MCF 10A (cell line): ENCODE results near the gene KRT38. TPM values are rescaled to one million over a fixed set of nuclear protein-coding genes. Genes with fewer than 3 reads are reported as not detected.
"Not testable (repeated sequence)": the region's sequence is repeated elsewhere in the genome, so short reads cannot be mapped to it uniquely, and the experiment has no call there.

ENCODE experiments used
- BruUV-seq: library from RNA; stranded (reverse); fragments of 400-500 nt; replicated peaks from 2 replicates; lab custom pipeline; 2021; lab: Mats Ljungman, UMichigan
- CTCF ChIA-PET: fragments of 300-600 bp; sonication (Branson Sonifier 250); formaldehyde crosslinking; extraction: SDS; loops from one replicate; lab custom pipeline; 2021; ENCODE audit warnings: antibody characterized with exemption, inconsistent platforms; lab: Yijun Ruan, JAX
- POLR2A ChIA-PET: fragments of 300-600, 350-650 bp; sonication (Branson Sonifier 250); formaldehyde crosslinking; extraction: SDS; loops from one replicate; lab custom pipeline; 2020; ENCODE audit warnings: antibody characterized with exemption, inconsistent platforms; lab: Yijun Ruan, JAX
- DNase-seq: peaks from one replicate; pipeline ENCODE4 v3.0.0-alpha.2; 2018; ENCODE audit not compliant: unreplicated experiment
- H3K27ac Mint-ChIP-seq: one replicate; pipeline ENCODE4 v1.8.0; 2022; ENCODE audit warnings: mild to moderate bottlenecking, low read depth, mixed read lengths; ENCODE audit not compliant: unreplicated experiment
- H3K27me3 Mint-ChIP-seq: one replicate; pipeline ENCODE4 v1.8.0; 2022; ENCODE audit warnings: mixed read lengths; ENCODE audit not compliant: insufficient read depth, unreplicated experiment
- H3K36me3 Mint-ChIP-seq: one replicate; pipeline ENCODE4 v1.8.0; 2022; ENCODE audit warnings: mild to moderate bottlenecking, moderate library complexity, mixed read lengths; ENCODE audit not compliant: insufficient read depth, unreplicated experiment
- H3K4me1 Mint-ChIP-seq: one replicate; pipeline ENCODE4 v1.8.0; 2022; ENCODE audit warnings: mixed read lengths; ENCODE audit not compliant: insufficient read depth, unreplicated experiment
- H3K4me3 Mint-ChIP-seq: one replicate; pipeline ENCODE4 v1.8.0; 2022; ENCODE audit warnings: mild to moderate bottlenecking, moderate library complexity, mixed read lengths; ENCODE audit not compliant: unreplicated experiment
- H3K9me3 Mint-ChIP-seq: one replicate; pipeline ENCODE4 v1.8.0; 2022; ENCODE audit warnings: mixed read lengths; ENCODE audit not compliant: unreplicated experiment
- intact Hi-C: fragments of 100-400 bp; cut with micrococcal nuclease; formaldehyde crosslinking; loops from 2 replicates; pipeline ENCODE4 v1.14.1; 2022
- total RNA-seq: library from RNA; stranded (reverse); gene quantifications from 2 replicates; pipeline ENCODE4 v1.2.3, GENCODE V29; 2022
- TF ChIP-seq, protein P1 (sequence below): fragments of 200-600 bp; IDR thresholded peaks from one replicate; pipeline ENCODE4 v1.8.0; 2022; ENCODE audit warnings: antibody characterized with exemption, mild to moderate bottlenecking; ENCODE audit not compliant: unreplicated experiment

The KRT38 gene
- total RNA-seq, 1 experiment from 2014 or later, result not detected

DNA sequence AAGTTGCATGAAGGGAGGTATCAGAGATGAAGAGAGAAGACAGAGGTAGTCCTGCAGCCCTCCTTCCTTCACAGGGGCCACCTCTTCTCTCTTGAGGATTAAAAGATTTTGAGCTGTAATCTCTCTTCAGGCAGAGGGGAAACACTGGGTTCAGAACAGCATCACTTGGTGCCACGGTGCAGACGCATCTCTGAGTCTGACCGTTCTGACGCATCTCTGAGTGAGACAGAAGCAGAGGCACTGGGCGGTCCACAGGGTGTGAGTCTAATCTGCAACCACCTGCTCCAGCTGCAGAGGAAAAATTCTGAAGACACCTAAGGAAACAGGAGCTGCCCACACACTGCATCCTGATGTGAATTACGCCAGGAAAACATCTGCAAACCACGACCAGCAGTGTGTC, 11.1 kb downstream of the KRT38 start:
- CTCF ChIA-PET, result no interaction called here

GRCh38 chr17:41428591-41429291, 12.0 kb downstream of the KRT38 start:
- BruUV-seq, result no TSS peak
- TF ChIP-seq, protein P1, sequence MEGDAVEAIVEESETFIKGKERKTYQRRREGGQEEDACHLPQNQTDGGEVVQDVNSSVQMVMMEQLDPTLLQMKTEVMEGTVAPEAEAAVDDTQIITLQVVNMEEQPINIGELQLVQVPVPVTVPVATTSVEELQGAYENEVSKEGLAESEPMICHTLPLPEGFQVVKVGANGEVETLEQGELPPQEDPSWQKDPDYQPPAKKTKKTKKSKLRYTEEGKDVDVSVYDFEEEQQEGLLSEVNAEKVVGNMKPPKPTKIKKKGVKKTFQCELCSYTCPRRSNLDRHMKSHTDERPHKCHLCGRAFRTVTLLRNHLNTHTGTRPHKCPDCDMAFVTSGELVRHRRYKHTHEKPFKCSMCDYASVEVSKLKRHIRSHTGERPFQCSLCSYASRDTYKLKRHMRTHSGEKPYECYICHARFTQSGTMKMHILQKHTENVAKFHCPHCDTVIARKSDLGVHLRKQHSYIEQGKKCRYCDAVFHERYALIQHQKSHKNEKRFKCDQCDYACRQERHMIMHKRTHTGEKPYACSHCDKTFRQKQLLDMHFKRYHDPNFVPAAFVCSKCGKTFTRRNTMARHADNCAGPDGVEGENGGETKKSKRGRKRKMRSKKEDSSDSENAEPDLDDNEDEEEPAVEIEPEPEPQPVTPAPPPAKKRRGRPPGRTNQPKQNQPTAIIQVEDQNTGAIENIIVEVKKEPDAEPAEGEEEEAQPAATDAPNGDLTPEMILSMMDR, result no peak
- ChIA-PET POLR2A (no interaction called here), CTCF (interaction anchor here (0.6 kb wide), 1 partner anchor 565 kb away, joined by 3 read pairs; no protein-coding TSS in a partner anchor)
- Mint-ChIP-seq H3K27me3 (no peaks in the 10 kb centered on the region), H3K9me3 (no peaks in the 10 kb centered on the region), H3K36me3 (no peaks in the 10 kb centered on the region), H3K4me3 (no peak overlapping the region), H3K4me1 (no peaks in the 10 kb centered on the region), H3K27ac (no peak overlapping the region)
- intact Hi-C loops, result no loop called here
- DNase-seq, result no peak

More for the DNA sequence above, 11.1 kb downstream of the KRT38 start:
- Mint-ChIP-seq H3K9me3 (no peaks in the 10 kb centered on the region), H3K4me1 (no peaks in the 10 kb centered on the region), H3K27me3 (no peaks in the 10 kb centered on the region), H3K4me3 (no peak overlapping the region), H3K27ac (no peak overlapping the region), H3K36me3 (no peaks in the 10 kb centered on the region)
- no peak for DNase-seq
- intact Hi-C loops, result no loop called here
- POLR2A ChIA-PET, result no interaction called here
- TF ChIP-seq, protein P1, result no peak
- BruUV-seq, result no TSS peak

DNA sequence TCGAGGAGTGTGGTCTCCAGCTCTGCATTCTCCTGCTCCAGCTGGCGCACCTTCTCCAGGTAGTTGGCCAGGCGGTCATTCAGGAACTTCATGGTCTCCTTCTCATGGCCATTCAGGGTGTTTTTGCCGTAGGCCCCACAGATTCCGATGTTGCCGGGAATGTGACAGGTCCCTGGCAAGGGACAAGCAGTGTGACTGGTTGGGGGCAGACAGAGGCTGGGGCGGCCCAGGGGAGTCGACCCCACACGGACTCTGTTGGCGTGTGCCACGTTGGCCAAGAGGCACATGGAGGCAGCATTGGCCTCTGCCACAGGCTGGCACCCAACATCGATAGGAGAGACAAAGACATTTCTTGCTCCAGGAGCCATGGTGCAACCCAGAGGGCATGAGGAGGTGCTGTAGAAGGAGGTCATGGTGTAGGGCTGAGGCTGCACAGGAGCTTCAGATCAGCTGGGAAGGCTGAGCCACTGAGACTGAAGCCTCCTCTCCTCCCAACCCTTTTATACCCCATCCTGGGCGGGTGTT, 16.6 kb downstream of the KRT38 start, which contains the start of gene KRT37:
Gene KRT37 (minus strand): TSS at position 475 of the 525 bp plus-strand sequence. CDS start 62 bp downstream, at position 413.
- peaks cover 22% of the 10 kb centered on the region for H3K4me1 Mint-ChIP-seq
- no TSS peak for BruUV-seq
- no peaks in the 10 kb centered on the region for H3K36me3 Mint-ChIP-seq
- H3K27me3 Mint-ChIP-seq, result no peaks in the 10 kb centered on the region
- POLR2A ChIA-PET, result no interaction called here
- no peak for DNase-seq
- H3K9me3 Mint-ChIP-seq, result no peaks in the 10 kb centered on the region
- TF ChIP-seq, protein P1, result no peak
- CTCF ChIA-PET, result interaction anchor here (0.6 kb wide), 2 partner anchors 100 to 824 kb away, joined by 3 read pairs; no protein-coding TSS in a partner anchor
- intact Hi-C loops, result no loop called here
- no peak within 1 kb of the TSS for H3K27ac Mint-ChIP-seq
- H3K4me3 Mint-ChIP-seq, result no peak within 1 kb of the TSS

GRCh38 chr17:41422586-41422985, 18.2 kb downstream of the KRT38 start:
- H3K36me3 Mint-ChIP-seq, DNase-seq, H3K9me3 Mint-ChIP-seq, H3K27me3 Mint-ChIP-seq, intact Hi-C loops, H3K4me3 Mint-ChIP-seq, POLR2A ChIA-PET, BruUV-seq, H3K27ac Mint-ChIP-seq: not testable (repeated sequence)
- H3K4me1 Mint-ChIP-seq, result peaks cover 27% of the 10 kb centered on the region
- CTCF ChIA-PET, result interaction anchor here (0.6 to 1.0 kb wide), 3 partner anchors 245 to 519 kb away, joined by 3 read pairs; no protein-coding TSS in a partner anchor
